Fibroblast of lung (primary cell): Measurements from ENCODE around the gene LRP10. TPM values are rescaled to one million over a fixed set of nuclear protein-coding genes. Genes with fewer than 3 reads are reported as not detected.

Source experiments
- DNase-seq, 2 donors: peaks; one replicate each; pipeline versions ENCODE4 v3.0.0 to v3.0.0-alpha.2; 2010; ENCODE audit warnings: low read depth in 2 of 2
- H2AFZ ChIP-seq: 2 replicates; pipeline ENCODE4 v1.5.1; 2012; ENCODE audit warnings: low read length, control low read depth, inconsistent platforms
- H3K27ac ChIP-seq: 2 replicates; pipeline ENCODE4 v1.5.1; 2011; ENCODE audit warnings: low read length, control low read depth; ENCODE audit not compliant: insufficient read depth
- H3K27me3 ChIP-seq: 2 replicates; pipeline ENCODE4 v1.5.1; 2011; ENCODE audit warnings: mild to moderate bottlenecking, low read length; ENCODE audit not compliant: control insufficient read depth, insufficient read depth
- H3K36me3 ChIP-seq: 2 replicates; pipeline ENCODE4 v1.5.1; 2011; ENCODE audit warnings: low read length; ENCODE audit not compliant: control insufficient read depth, insufficient read depth
- H3K4me1 ChIP-seq: 2 replicates; pipeline ENCODE4 v1.5.1; 2011; ENCODE audit warnings: low read length; ENCODE audit not compliant: control insufficient read depth, insufficient read depth; ENCODE audit errors: extremely low read depth
- H3K4me2 ChIP-seq: 2 replicates; pipeline ENCODE4 v1.5.1; 2011; ENCODE audit warnings: low read length, control low read depth; ENCODE audit not compliant: insufficient read depth; ENCODE audit errors: extremely low read depth
- H3K4me3 ChIP-seq, 4 experiments: fragments of 200-600 bp in 1 of 4; sonication (generic) in 1 of 4; replicated peaks in 1 of 4; 2 replicates each; pipeline ENCODE4 v1.5.1; 2011 to 2016; ENCODE audit warnings: low read length in 4 of 4, low read depth in 3 of 4, mild to moderate bottlenecking in 3 of 4, control low read depth in 2 of 4, inconsistent platforms in 1 of 4, mixed read lengths in 1 of 4; ENCODE audit not compliant: insufficient read depth in 1 of 4; ENCODE audit errors: control extremely low read depth in 1 of 4
- H3K79me2 ChIP-seq: 2 replicates; pipeline ENCODE4 v1.5.1; 2012; ENCODE audit warnings: mild to moderate bottlenecking, low read length, inconsistent platforms; ENCODE audit not compliant: control insufficient read depth, insufficient read depth
- H3K9ac ChIP-seq: 2 replicates; pipeline ENCODE4 v1.5.1; 2011; ENCODE audit warnings: mild to moderate bottlenecking, low read length, control low read depth; ENCODE audit not compliant: insufficient read depth
- H3K9me3 ChIP-seq: 2 replicates; pipeline ENCODE4 v1.5.1; 2012; ENCODE audit warnings: low read depth, low read length; ENCODE audit not compliant: control insufficient read depth, insufficient read depth
- H4K20me1 ChIP-seq: 2 replicates; pipeline ENCODE4 v1.5.1; 2011; ENCODE audit warnings: low read length; ENCODE audit not compliant: control insufficient read depth, insufficient read depth; ENCODE audit errors: extremely low read depth
- EZH2 ChIP-seq: IDR thresholded peaks from 2 replicates; pipeline ENCODE4 v1.5.1; 2012; ENCODE audit warnings: low read length, control low read depth, mild to moderate bottlenecking; ENCODE audit errors: missing control alignments
- polyA plus RNA-seq, 2 donors: library from polyadenylated mRNA; depleted of rRNA in 1 of 2; stranded (reverse) in 1 of 2; unstranded in 1 of 2; fragments of >200 nt; gene quantifications; 2 replicates each; pipeline ENCODE4 v1.2.1, GENCODE V29; 2011 to 2012; ENCODE audit warnings: missing spikeins in 1 of 2
- total RNA-seq: library from RNA; depleted of rRNA; stranded (reverse); fragments of >200 nt; gene quantifications from 2 replicates; pipeline ENCODE4 v1.2.1, GENCODE V29; 2014
- TF ChIP-seq, protein P1 (sequence below), 2 donors: IDR thresholded peaks in 1 of 2; conservative IDR thresholded peaks in 1 of 2; 1 replicate in 1 of 2; 2 replicates in 1 of 2; pipeline ENCODE4 v1.5.1; 2011 to 2012; ENCODE audit warnings: low read length in 2 of 2, control low read depth in 1 of 2, inconsistent platforms in 1 of 2, low read depth in 1 of 2, mild to moderate bottlenecking in 1 of 2

Gene LRP10
- total and polyA plus RNA-seq, 2 donors (not counting 1 experiment from before 2014, with no cell fraction given) = 95.5 to 130 TPM

DNA sequence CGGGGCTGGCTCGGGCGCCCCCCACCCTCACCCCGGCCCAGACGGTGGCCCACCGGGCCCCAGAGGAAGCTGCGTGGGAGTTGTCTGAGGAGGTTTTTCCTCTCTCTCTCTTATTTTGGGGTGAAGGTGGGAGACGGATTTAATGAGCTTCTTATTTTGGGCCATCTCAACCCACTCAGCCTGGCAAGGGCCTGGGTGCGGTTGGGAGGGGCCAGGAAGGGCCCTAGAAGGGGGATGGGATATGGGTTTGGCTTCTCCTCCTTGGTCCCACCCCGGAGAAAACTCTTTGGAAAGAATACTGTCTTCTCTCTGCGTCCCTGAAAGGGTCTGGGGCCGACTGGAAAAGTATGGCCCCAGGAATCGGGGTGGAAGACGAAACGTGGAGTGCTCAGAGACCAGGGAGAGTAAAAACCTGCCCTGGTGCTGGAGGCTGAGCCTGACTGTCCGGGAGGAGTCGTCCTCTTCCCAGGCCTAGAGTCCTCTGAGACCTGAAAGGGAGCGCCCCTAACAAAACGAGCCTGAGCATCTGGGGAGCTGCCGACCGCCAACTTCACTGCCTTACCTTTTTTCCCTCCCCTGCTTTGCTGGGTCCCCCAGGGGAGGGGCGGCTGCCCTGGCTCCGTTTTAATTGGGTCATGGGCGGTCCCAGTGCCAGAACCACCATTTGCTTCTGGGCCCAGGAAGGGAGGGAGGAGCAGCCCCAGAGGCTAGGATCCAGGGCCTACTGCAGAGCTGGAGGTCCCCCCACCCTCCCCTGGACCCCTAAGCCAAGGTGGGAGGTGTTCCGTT, 33.6 kb upstream of the LRP10 start:
- TF ChIP-seq, protein P1, sequence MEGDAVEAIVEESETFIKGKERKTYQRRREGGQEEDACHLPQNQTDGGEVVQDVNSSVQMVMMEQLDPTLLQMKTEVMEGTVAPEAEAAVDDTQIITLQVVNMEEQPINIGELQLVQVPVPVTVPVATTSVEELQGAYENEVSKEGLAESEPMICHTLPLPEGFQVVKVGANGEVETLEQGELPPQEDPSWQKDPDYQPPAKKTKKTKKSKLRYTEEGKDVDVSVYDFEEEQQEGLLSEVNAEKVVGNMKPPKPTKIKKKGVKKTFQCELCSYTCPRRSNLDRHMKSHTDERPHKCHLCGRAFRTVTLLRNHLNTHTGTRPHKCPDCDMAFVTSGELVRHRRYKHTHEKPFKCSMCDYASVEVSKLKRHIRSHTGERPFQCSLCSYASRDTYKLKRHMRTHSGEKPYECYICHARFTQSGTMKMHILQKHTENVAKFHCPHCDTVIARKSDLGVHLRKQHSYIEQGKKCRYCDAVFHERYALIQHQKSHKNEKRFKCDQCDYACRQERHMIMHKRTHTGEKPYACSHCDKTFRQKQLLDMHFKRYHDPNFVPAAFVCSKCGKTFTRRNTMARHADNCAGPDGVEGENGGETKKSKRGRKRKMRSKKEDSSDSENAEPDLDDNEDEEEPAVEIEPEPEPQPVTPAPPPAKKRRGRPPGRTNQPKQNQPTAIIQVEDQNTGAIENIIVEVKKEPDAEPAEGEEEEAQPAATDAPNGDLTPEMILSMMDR (conservative IDR thresholded peaks at IDR 0.05 in 1 of 2, IDR thresholded peaks at IDR 0.05 in 1 of 2; ENCODE audit: low read depth in 1 of 2, low read length in 2 of 2) = no peak
- TF ChIP-seq EZH2 = no peak

DNA sequence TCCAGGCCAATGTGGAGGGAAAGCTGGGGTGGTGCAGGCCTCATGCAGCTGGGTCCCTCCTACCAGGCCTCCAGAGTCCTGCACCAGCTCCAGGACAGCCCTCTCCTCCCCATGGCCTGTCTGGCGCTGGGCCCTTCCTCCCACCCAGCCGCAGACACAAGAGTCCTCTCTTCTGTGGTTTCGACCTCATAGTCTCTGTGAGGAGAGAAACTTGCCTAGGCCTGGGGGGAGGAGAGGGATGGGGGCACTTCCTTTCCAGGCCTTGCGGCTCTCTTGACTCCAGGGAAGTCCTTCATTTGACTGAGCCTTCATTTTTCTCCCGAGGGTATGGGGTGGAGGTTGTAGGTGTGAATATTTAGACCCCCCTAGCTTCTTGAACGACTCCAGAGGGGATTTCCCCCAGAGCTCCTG, 32.9 kb upstream of the LRP10 start:
- Histone ChIP-seq H3K27ac (peak overlapping the region; percentile 85), H3K4me3 (peak overlapping the region; percentile 82 to 94 (median 91)), H3K79me2 (peaks cover 74% of the 10 kb centered on the region), H4K20me1 (no peaks in the 10 kb centered on the region), H2AFZ (no peak overlapping the region), H3K9ac (peak overlapping the region; percentile 98), H3K4me2 (peak overlapping the region; percentile 86), H3K36me3 (peaks cover 38% of the 10 kb centered on the region), H3K9me3 (no peaks in the 10 kb centered on the region), H3K27me3 (no peaks in the 10 kb centered on the region), H3K4me1 (peaks cover 20% of the 10 kb centered on the region)
- TF ChIP-seq EZH2 = no peak
- TF ChIP-seq, protein P1 (conservative IDR thresholded peaks at IDR 0.05 in 1 of 2, IDR thresholded peaks at IDR 0.05 in 1 of 2; ENCODE audit: low read depth in 1 of 2, low read length in 2 of 2) = no peak
- peak; percentile 73 to 92 for DNase-seq

More for the DNA sequence above, 33.6 kb upstream of the LRP10 start:
- Histone ChIP-seq H3K4me2 (peak overlapping the region; percentile 86), H3K27me3 (no peaks in the 10 kb centered on the region), H3K36me3 (peaks cover 31% of the 10 kb centered on the region), H3K9me3 (no peaks in the 10 kb centered on the region), H3K27ac (peak overlapping the region; percentile 85), H3K9ac (peak overlapping the region; percentile 98), H3K4me1 (peaks cover 20% of the 10 kb centered on the region), H3K79me2 (peaks cover 67% of the 10 kb centered on the region), H2AFZ (no peak overlapping the region), H4K20me1 (no peaks in the 10 kb centered on the region), H3K4me3 (peak overlapping the region; percentile 82 to 94 (median 91))
- DNase-seq = peak; percentile 56 to 71

DNA sequence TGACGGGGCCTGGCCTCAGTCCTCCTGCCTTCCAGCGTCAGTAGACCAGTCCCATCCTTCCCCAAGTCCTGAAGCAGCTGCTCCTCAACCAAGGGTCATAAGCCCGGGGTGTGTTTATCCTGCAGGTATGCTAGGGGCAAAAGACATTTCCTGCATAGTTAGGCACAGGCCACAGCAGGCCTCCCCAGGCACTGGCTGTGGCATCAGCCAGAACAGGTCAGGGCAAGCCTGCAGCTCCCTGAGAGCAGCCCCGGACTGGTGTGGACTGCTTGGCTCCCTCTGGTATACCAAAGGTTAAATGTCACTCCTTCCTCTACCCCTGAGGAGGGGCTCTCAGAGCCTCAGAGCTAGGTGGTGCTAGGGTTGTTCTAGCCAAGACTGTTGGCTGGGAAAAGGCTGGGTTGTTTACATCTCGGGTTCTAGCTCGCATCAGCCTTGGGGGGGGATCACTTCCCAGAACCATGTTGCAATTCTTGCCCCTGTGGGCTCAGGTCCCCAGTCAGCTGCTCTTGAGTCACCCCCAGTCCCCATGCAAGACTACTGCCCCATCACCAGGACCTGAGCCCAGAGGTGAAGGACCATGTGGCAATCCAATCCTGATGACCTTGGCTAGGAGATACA, 32.3 kb upstream of the LRP10 start:
- peak in 1 of 2 donors; percentile 81 for DNase-seq
- Histone ChIP-seq H3K36me3 (peaks cover 42% of the 10 kb centered on the region), H3K9me3 (no peaks in the 10 kb centered on the region), H2AFZ (no peak overlapping the region), H4K20me1 (no peaks in the 10 kb centered on the region), H3K4me2 (peak overlapping the region; percentile 86), H3K9ac (peak overlapping the region; percentile 98), H3K4me1 (peaks cover 20% of the 10 kb centered on the region), H3K27ac (peak overlapping the region; percentile 85), H3K27me3 (no peaks in the 10 kb centered on the region), H3K79me2 (peaks cover 78% of the 10 kb centered on the region), H3K4me3 (peak overlapping the region; percentile 82 to 94 (median 91))
- TF ChIP-seq, protein P1 (conservative IDR thresholded peaks at IDR 0.05 in 1 of 2, IDR thresholded peaks at IDR 0.05 in 1 of 2; ENCODE audit: low read depth in 1 of 2, low read length in 2 of 2) = no peak
- no peak for TF ChIP-seq EZH2
